NK-92 (cell line): ENCODE data around the gene MANBA.

ENCODE experiments used
- DNase-seq: peaks from one replicate; lab custom pipeline; 2025; ENCODE audit not compliant: unreplicated experiment; lab: John Stamatoyannopoulos, UW

MANBA gene

GRCh38 chr4:102683881-102684609 lies 76.7 kb downstream of the MANBA start:
- DNase-seq = no peak

- DNase-seq = no peak
Observed at GRCh38 chr4:102678695-102679335, 82.0 kb downstream of the MANBA start.

- DNase-seq = no peak
Observed at GRCh38 chr4:102678107-102678506, 82.7 kb downstream of the MANBA start.

GRCh38 chr4:102675141-102675540 lies 85.6 kb downstream of the MANBA start:
- DNase-seq = no peak

- DNase-seq = no peak
Observed at GRCh38 chr4:102667001-102667400, 93.8 kb downstream of the MANBA start.

- no peak for DNase-seq
Observed at GRCh38 chr4:102665527-102665926, 95.2 kb downstream of the MANBA start.

GRCh38 chr4:102663073-102663472 lies 97.7 kb downstream of the MANBA start:
- no peak for DNase-seq

- DNase-seq = no peak
Observed at GRCh38 chr4:102657206-102657605, 103.6 kb downstream of the MANBA start.

- no peak for DNase-seq
Observed at GRCh38 chr4:102647117-102647516, 113.7 kb downstream of the MANBA start.

GRCh38 chr4:102642631-102643298 lies 118.0 kb downstream of the MANBA start:
- DNase-seq = no peak

- DNase-seq = no peak
Observed at GRCh38 chr4:102641793-102642192, 119.0 kb downstream of the MANBA start.

GRCh38 chr4:102640669-102641068 lies 120.1 kb downstream of the MANBA start:
- DNase-seq = no peak

- DNase-seq = no peak
Observed at GRCh38 chr4:102639598-102639997, 121.2 kb downstream of the MANBA start.

- DNase-seq = no peak
Observed at GRCh38 chr4:102638621-102639020, 122.1 kb downstream of the MANBA start.

GRCh38 chr4:102637391-102637790 lies 123.4 kb downstream of the MANBA start:
- DNase-seq = no peak

GRCh38 chr4:102633100-102633499 lies 127.7 kb downstream of the MANBA start:
- no peak for DNase-seq

- no peak for DNase-seq
Observed at GRCh38 chr4:102632241-102633065, 128.3 kb downstream of the MANBA start.

GRCh38 chr4:102631616-102632015 lies 129.2 kb downstream of the MANBA start:
- no peak for DNase-seq

GRCh38 chr4:102629673-102630072 lies 131.1 kb downstream of the MANBA start:
- DNase-seq = no peak

- no peak for DNase-seq
Observed at GRCh38 chr4:102627831-102628523, 132.8 kb downstream of the MANBA start.
